Measurements from ENCODE around the gene RSU1. TPM values are rescaled to one million over a fixed set of nuclear protein-coding genes. Genes with fewer than 3 reads are reported as not detected.

The RSU1 gene
- polyA plus RNA-seq, 1 experiment = 277 TPM

GRCh38 chr10:16727666-16728065 lies 89.6 kb downstream of the RSU1 start:
- no peak for TF ChIP-seq CTCF (IDR thresholded peaks at IDR 0.05; ENCODE audit: insufficient read depth, low read depth, low read length)

DNA sequence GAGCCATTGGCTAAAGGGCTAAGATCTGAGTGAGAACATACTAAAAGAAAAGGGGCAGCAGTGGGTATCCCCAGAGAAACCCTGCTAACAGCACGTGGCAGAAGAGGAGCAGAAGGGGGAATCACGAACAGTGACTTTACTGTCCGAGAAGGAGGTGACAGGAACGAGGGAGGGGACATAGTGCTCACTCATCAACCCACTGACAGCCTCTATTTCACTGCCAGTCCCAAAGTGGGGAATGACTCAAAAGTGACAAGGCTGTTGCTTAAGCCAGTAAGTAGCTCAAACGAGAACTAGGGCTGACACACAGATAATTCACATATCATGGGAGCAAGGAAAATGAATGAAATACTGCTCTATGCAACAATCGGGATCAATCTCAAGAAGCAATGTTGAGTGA lies 92.7 kb downstream of the RSU1 start:
- POLR2A ChIA-PET = no interaction called here
- Histone ChIP-seq H3K27me3 (ENCODE audit: control insufficient read depth, insufficient read depth, low read length) (no peaks in the 10 kb centered on the region), H3K36me3 (ENCODE audit: control insufficient read depth, insufficient read depth, low read length) (peaks cover 3% of the 10 kb centered on the region), H3K4me3 (ENCODE audit: low read depth, low read length) (no peak overlapping the region)
- CTCF ChIA-PET = interaction anchor here (0.8 kb wide), 1 partner anchor 14 kb away, joined by 4 read pairs; no protein-coding TSS in a partner anchor
- DNase-seq (ENCODE audit: low read depth) = no peak
- TF ChIP-seq CTCF (IDR thresholded peaks at IDR 0.05; ENCODE audit: insufficient read depth, low read depth, low read length) = no peak

More at GRCh38 chr10:16727666-16728065, 89.6 kb downstream of the RSU1 start:
- Histone ChIP-seq H3K36me3 (ENCODE audit: control insufficient read depth, insufficient read depth, low read length) (peaks cover 2% of the 10 kb centered on the region; the same call in 1 of the 2 replicates), H3K27me3 (ENCODE audit: control insufficient read depth, insufficient read depth, low read length) (no peaks in the 10 kb centered on the region), H3K4me3 (ENCODE audit: low read depth, low read length) (no peak overlapping the region)
- DNase-seq (ENCODE audit: low read depth) = no peak
- ChIA-PET POLR2A (no interaction called here), CTCF (no interaction called here)

GRCh38 chr10:16720812-16721211 lies 96.4 kb downstream of the RSU1 start:
- POLR2A ChIA-PET = no interaction called here
- H3K4me3 ChIP-seq (ENCODE audit: low read depth, low read length) = no peak overlapping the region
- CTCF ChIA-PET = no interaction called here
- peaks cover 3% of the 10 kb centered on the region for H3K36me3 ChIP-seq (ENCODE audit: control insufficient read depth, insufficient read depth, low read length)
- DNase-seq (ENCODE audit: low read depth) = no peak
- H3K27me3 ChIP-seq (ENCODE audit: control insufficient read depth, insufficient read depth, low read length) = no peaks in the 10 kb centered on the region
- no peak for TF ChIP-seq CTCF (IDR thresholded peaks at IDR 0.05; ENCODE audit: insufficient read depth, low read depth, low read length)

DNA sequence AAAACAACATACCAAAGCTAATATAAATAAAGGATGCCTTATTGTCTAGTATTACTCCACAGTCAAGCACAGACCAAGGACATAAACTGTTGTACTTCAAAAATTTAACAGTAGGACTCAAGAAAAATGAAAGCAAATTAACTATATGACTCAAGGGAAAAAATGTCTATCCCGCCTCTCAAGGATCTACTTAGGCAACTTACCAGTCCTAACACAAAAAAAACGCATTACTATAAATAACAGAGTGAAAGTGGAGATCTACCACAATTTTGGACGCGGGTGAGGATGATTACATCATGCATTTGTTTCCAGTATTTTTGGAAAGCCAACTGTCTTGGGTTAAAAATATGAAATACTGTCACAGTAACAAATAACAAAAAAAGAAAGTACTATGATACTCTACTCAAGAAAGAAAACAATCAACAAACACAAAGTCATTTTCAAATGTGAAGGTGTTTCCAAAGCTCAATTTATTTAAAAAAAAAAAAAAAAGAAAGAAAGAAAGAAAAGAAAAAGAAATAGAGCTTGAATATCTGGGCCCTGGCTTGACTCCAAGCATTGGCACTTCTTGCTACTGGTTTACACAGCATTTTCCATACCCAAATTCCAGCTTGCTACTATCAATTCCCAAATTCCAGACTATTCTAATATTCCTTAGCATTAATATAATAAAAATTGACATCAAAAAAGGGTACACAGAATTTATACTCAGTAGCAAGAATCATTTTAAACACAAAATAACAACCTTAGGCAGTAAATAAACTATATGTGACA lies 99.4 kb downstream of the RSU1 start:
- POLR2A ChIA-PET = no interaction called here
- peak; percentile 2 for DNase-seq (ENCODE audit: low read depth)
- CTCF ChIA-PET = no interaction called here
- no peak overlapping the region for H3K4me3 ChIP-seq (ENCODE audit: low read depth, low read length)
- TF ChIP-seq CTCF (IDR thresholded peaks at IDR 0.05; ENCODE audit: insufficient read depth, low read depth, low read length) = no peak
- H3K36me3 ChIP-seq (ENCODE audit: control insufficient read depth, insufficient read depth, low read length) = peaks cover 2% of the 10 kb centered on the region
- H3K27me3 ChIP-seq (ENCODE audit: control insufficient read depth, insufficient read depth, low read length) = no peaks in the 10 kb centered on the region

- Histone ChIP-seq H3K27me3 (ENCODE audit: control insufficient read depth, insufficient read depth, low read length) (no peaks in the 10 kb centered on the region), H3K4me3 (ENCODE audit: low read depth, low read length) (no peak overlapping the region), H3K36me3 (ENCODE audit: control insufficient read depth, insufficient read depth, low read length) (no peaks in the 10 kb centered on the region; the same call in none of the 2 replicates)
- no peak for DNase-seq (ENCODE audit: low read depth)
- CTCF ChIA-PET = no interaction called here
- TF ChIP-seq CTCF (IDR thresholded peaks at IDR 0.05; ENCODE audit: insufficient read depth, low read depth, low read length) = no peak
- POLR2A ChIA-PET = no interaction called here
These were observed 101.2 kb downstream of the RSU1 start for GRCh38 chr10:16716051-16716450.
